Vagina (tissue), 2 donors: ENCODE results near the gene AMIGO2.

Source experiments
- POLR2A ChIP-seq, 2 donors: fragments of 450-650 bp; IDR thresholded peaks; one replicate each; pipeline ENCODE4 v1.6.1; 2017; ENCODE audit warnings: antibody characterized with exemption in 2 of 2, mild to moderate bottlenecking in 2 of 2, moderate library complexity in 2 of 2
- POLR2AphosphoS5 ChIP-seq, 2 donors: sonication (generic); formaldehyde crosslinking; IDR thresholded peaks; one replicate each; pipeline ENCODE4 v1.9.0; 2017; ENCODE audit warnings: antibody characterized with exemption in 2 of 2, mild to moderate bottlenecking in 2 of 2, low read depth in 1 of 2; ENCODE audit not compliant: insufficient read depth in 1 of 2
- TF ChIP-seq, protein P1 (sequence below), 3 experiments: fragments of 450-650 bp in 2 of 3; fragments of 200-600 bp in 1 of 3; sonication (generic) in 1 of 3; IDR thresholded peaks; one replicate each; pipeline ENCODE4 v1.5.1; 2017 to 2019; ENCODE audit warnings: antibody characterized with exemption in 3 of 3, mild to moderate bottlenecking in 2 of 3, moderate library complexity in 2 of 3

DNA sequence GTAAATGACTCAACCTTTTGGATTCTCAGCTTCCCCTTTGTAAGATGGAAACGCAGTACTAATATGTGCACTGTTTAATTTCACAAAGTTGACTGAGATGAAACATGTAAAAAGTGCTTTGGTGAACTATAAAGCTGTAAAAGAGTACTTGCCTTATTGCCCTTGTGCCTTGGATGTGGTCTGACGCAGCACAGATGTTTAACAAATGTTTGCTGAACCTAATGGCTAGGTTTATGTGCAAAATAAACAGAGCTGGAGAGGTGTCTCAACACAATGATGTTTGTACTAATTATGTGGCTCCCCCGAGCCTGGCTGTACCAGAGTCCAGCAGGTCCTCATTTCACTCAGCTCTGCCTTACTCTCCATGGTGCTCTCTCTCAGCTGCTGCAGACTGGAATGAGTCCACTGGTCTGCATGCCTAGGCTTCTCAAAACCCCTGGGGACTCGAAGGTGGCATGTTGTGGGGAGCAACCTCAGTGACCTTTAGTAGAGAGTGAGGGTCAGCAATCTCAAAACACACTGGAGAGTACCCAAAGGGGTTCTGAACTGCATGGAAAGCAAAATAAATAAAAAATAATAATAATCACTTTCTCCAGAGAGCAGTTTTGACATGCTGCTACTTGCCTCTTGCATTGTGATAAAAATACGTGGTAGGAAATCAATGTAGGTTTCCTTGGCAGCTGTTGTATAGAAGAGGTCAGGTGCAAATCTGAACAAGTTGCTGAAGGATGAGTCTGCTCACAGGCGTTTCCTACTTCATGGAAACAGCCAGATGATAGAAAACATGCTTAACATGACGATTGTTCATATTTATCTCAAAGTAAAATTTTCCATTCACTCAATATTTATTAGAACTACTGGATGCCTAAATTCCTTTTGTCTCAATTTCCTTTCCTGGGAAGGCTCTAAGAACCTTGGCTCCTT, 8.5 kb upstream of the AMIGO2 start:
- TF ChIP-seq, protein P1, sequence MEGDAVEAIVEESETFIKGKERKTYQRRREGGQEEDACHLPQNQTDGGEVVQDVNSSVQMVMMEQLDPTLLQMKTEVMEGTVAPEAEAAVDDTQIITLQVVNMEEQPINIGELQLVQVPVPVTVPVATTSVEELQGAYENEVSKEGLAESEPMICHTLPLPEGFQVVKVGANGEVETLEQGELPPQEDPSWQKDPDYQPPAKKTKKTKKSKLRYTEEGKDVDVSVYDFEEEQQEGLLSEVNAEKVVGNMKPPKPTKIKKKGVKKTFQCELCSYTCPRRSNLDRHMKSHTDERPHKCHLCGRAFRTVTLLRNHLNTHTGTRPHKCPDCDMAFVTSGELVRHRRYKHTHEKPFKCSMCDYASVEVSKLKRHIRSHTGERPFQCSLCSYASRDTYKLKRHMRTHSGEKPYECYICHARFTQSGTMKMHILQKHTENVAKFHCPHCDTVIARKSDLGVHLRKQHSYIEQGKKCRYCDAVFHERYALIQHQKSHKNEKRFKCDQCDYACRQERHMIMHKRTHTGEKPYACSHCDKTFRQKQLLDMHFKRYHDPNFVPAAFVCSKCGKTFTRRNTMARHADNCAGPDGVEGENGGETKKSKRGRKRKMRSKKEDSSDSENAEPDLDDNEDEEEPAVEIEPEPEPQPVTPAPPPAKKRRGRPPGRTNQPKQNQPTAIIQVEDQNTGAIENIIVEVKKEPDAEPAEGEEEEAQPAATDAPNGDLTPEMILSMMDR (IDR thresholded peaks at IDR 0.05) = no peak
- TF ChIP-seq POLR2AphosphoS5 (IDR thresholded peaks at IDR 0.05; ENCODE audit: insufficient read depth in 1 of 2, low read depth in 1 of 2) (no peak), POLR2A (IDR thresholded peaks at IDR 0.05) (no peak)
